Chondrocyte (in vitro differentiated cells): Measurements from ENCODE around the gene OR2Y1. TPM values are rescaled to one million over a fixed set of nuclear protein-coding genes. Genes with fewer than 3 reads are reported as not detected.
A peak's percentile ranks its signal among the peaks of the same experiment; 100 is the strongest.
"Not testable (repeated sequence)": the region's sequence is repeated elsewhere in the genome, so short reads cannot be mapped to it uniquely, and the experiment has no call there.

Source experiments
- DNase-seq: peaks from one replicate; pipeline ENCODE4 v3.0.0; 2021; ENCODE audit warnings: mixed read lengths, low spot score
- H3K27ac Mint-ChIP-seq: one replicate; pipeline ENCODE4 v1.8.0; 2021; ENCODE audit warnings: mild to moderate bottlenecking, moderate library complexity, mixed read lengths; ENCODE audit not compliant: unreplicated experiment
- H3K27me3 Mint-ChIP-seq: 2 replicates; pipeline ENCODE4 v1.8.0; 2021; ENCODE audit warnings: low read depth, mixed read lengths
- H3K36me3 Mint-ChIP-seq: 2 replicates; pipeline ENCODE4 v1.8.0; 2021; ENCODE audit warnings: low read depth, mixed read lengths
- H3K4me1 Mint-ChIP-seq: 2 replicates; pipeline ENCODE4 v1.8.0; 2021; ENCODE audit warnings: low read depth, mild to moderate bottlenecking, mixed read lengths
- H3K4me3 Mint-ChIP-seq: one replicate; pipeline ENCODE4 v1.8.0; 2021; ENCODE audit warnings: mild to moderate bottlenecking, moderate library complexity, mixed read lengths; ENCODE audit not compliant: unreplicated experiment
- H3K9me3 Mint-ChIP-seq: 2 replicates; pipeline ENCODE4 v1.8.0; 2021; ENCODE audit warnings: low read depth, mixed read lengths
- total RNA-seq: library from RNA; stranded (reverse); gene quantifications from 3 replicates; pipeline ENCODE4 v1.2.1, GENCODE V29; 2021
- TF ChIP-seq, protein P1 (sequence below): fragments of 200-600 bp; sonication (generic); IDR thresholded peaks from 2 replicates; pipeline ENCODE4 v1.5.0; 2021; ENCODE audit warnings: antibody characterized with exemption, mild to moderate bottlenecking, moderate library complexity

The OR2Y1 gene
- total RNA-seq, 1 donor from 2014 or later: not detected

DNA sequence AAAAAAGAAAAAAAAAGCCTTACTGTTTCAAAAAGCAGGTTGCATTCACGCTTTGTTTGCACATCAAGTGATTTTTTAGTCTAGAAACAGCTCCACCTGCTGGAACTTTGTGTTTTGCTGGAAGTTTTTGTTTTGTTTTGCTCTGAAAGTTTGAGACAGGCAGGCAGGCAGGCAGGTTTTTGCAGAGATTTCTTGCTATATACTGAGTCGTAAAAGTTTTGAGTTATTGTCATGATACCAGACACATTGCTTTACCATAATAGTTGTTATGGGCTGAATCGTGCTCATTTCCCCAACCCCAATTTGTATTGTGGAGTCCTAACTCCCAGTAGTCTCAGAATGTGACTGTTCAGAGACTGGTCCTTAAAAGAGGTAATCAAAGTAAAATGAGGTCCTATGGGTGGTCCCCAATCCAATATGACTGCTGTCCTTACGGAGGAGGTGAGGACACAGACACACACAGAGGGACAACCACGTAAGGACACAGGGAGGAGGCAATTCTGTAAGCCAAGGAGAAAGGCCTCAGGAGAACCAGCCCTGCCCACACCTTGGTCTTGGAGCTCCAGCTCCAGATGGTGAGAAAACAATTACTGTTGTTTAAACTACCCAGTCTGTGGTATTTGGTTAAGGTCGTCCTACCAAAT, 20.9 kb downstream of the OR2Y1 start:
- Mint-ChIP-seq H3K4me3 (no peak overlapping the region), H3K27ac (no peak overlapping the region), H3K9me3 (no peaks in the 10 kb centered on the region), H3K4me1 (no peaks in the 10 kb centered on the region), H3K27me3 (peaks cover 45% of the 10 kb centered on the region), H3K36me3 (no peaks in the 10 kb centered on the region)
- DNase-seq: no peak
- TF ChIP-seq, protein P1, sequence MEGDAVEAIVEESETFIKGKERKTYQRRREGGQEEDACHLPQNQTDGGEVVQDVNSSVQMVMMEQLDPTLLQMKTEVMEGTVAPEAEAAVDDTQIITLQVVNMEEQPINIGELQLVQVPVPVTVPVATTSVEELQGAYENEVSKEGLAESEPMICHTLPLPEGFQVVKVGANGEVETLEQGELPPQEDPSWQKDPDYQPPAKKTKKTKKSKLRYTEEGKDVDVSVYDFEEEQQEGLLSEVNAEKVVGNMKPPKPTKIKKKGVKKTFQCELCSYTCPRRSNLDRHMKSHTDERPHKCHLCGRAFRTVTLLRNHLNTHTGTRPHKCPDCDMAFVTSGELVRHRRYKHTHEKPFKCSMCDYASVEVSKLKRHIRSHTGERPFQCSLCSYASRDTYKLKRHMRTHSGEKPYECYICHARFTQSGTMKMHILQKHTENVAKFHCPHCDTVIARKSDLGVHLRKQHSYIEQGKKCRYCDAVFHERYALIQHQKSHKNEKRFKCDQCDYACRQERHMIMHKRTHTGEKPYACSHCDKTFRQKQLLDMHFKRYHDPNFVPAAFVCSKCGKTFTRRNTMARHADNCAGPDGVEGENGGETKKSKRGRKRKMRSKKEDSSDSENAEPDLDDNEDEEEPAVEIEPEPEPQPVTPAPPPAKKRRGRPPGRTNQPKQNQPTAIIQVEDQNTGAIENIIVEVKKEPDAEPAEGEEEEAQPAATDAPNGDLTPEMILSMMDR: peak; percentile 84

DNA sequence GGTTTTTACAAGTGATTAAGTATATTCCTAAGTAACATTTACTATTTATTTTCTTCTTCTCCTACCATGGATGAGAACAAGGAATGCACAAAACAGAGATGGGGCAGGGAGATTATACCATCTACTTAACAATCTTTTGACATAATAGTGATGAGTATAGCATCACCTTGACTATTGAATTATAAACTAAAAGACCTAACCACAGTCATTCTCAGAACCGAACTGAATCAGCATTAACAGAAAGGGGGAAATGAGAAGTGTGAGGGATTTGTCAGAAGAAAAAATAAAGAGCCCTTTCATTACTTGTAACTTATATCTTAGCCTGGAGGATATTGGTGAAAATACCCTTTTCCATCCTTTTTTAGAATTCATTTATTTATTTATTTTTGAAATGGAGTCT, 21.9 kb downstream of the OR2Y1 start:
- TF ChIP-seq, protein P1: no peak
- Mint-ChIP-seq H3K36me3 (no peaks in the 10 kb centered on the region), H3K27ac (no peak overlapping the region), H3K4me1 (no peaks in the 10 kb centered on the region), H3K27me3 (peaks cover 45% of the 10 kb centered on the region), H3K9me3 (peaks cover 4% of the 10 kb centered on the region), H3K4me3 (no peak overlapping the region)
- DNase-seq: no peak

- Mint-ChIP-seq H3K27me3 (peaks cover 12% of the 10 kb centered on the region), H3K27ac (no peak overlapping the region), H3K9me3 (peaks cover 14% of the 10 kb centered on the region), H3K4me3 (no peak overlapping the region), H3K4me1 (no peaks in the 10 kb centered on the region), H3K36me3 (no peaks in the 10 kb centered on the region)
- no peak for DNase-seq
- TF ChIP-seq, protein P1: no peak
Measured at GRCh38 chr5:180704362-180704761, 35.5 kb downstream of the OR2Y1 start.

- Mint-ChIP-seq H3K27me3 (peaks cover 12% of the 10 kb centered on the region), H3K27ac (no peak overlapping the region), H3K36me3 (no peaks in the 10 kb centered on the region), H3K4me3 (no peak overlapping the region), H3K9me3 (peaks cover 17% of the 10 kb centered on the region), H3K4me1 (no peaks in the 10 kb centered on the region)
- DNase-seq: no peak
- TF ChIP-seq, protein P1: no peak
Measured at GRCh38 chr5:180703912-180704311, 35.9 kb downstream of the OR2Y1 start.

DNA sequence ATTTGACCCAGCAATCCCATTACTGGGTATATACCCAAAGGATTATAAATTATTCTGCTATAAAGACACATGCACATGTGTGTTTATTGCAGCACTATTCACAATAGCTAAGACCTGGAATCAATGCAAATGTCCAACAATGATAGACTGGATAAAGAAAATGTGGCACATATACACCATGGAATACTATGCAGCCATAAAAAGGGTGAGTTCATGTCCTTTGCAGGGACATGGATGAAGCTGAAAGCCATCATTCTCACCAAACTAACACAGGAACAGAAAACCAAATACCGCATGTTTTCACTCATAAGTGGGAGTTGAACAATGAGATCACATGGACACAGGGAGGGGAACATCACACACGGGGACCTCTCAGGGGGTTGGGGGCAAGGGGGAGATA, 36.5 kb downstream of the OR2Y1 start:
- H3K36me3 Mint-ChIP-seq, DNase-seq, H3K4me1 Mint-ChIP-seq, H3K4me3 Mint-ChIP-seq, H3K27ac Mint-ChIP-seq: not testable (repeated sequence)
- Mint-ChIP-seq H3K27me3 (peaks cover 11% of the 10 kb centered on the region), H3K9me3 (peaks cover 21% of the 10 kb centered on the region)

DNA sequence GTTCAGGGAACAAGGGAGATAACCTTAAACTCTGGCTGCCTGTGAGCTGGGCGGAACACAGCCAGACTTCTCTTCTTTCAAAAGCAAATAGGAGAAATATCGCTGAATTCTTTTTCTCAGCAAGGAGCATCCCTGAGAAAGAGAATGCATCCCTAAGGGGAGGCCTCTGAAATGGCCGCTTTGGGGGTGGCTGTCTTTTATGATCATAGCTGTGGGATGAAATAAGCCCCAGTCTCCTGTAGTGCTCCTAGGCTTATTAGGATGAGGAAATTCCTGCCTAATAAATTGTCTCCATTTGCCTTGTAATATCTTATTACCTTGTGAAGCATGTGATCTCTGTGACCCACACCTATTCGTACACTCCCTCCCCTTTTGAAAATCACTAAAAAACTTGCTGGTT, 39.4 kb downstream of the OR2Y1 start:
- not testable (repeated sequence) for DNase-seq, H3K4me3 Mint-ChIP-seq, H3K4me1 Mint-ChIP-seq, H3K36me3 Mint-ChIP-seq, H3K27ac Mint-ChIP-seq
- H3K9me3 Mint-ChIP-seq: peaks cover 23% of the 10 kb centered on the region
- peaks cover 15% of the 10 kb centered on the region for H3K27me3 Mint-ChIP-seq
